Activated CD8-positive, alpha-beta T cell treated with anti-CD3 and anti-CD28 coated beads, Interleukin-2, amount 10 ng/mL, durations not matched to agents 7 days and 5 days (primary cell): Measurements from ENCODE around the gene GNLY. TPM values are rescaled to one million over a fixed set of nuclear protein-coding genes. Genes with fewer than 3 reads are reported as not detected.

Source experiments
- ATAC-seq: fragments of 150-1000 bp; cut with Tn5 transposase; one replicate; pipeline ENCODE4 v1.10.0; 2021; ENCODE audit warnings: moderate library complexity
- CTCF ChIA-PET: fragments of 350-600 bp; sonication (Branson Sonifier 250); formaldehyde crosslinking; loops from one replicate; lab custom pipeline; 2021; ENCODE audit warnings: antibody characterized with exemption; lab: Charles Lee
- POLR2A ChIA-PET: fragments of 350-600 bp; sonication (Branson Sonifier 250); formaldehyde crosslinking; loops from one replicate; lab custom pipeline; 2021; ENCODE audit warnings: antibody characterized with exemption; lab: Charles Lee
- DNase-seq: peaks from one replicate; pipeline ENCODE4 v3.0.0-alpha.2; 2020
- H3K27ac Mint-ChIP-seq: one replicate; pipeline ENCODE4 v1.8.0; 2021; ENCODE audit warnings: mild to moderate bottlenecking, mixed read lengths
- H3K27me3 Mint-ChIP-seq: one replicate; pipeline ENCODE4 v1.8.0; 2021; ENCODE audit warnings: low read depth, mixed read lengths
- H3K36me3 Mint-ChIP-seq: one replicate; pipeline ENCODE4 v1.8.0; 2021; ENCODE audit warnings: low read depth, mixed read lengths
- H3K4me1 Mint-ChIP-seq: one replicate; pipeline ENCODE4 v1.8.0; 2021; ENCODE audit warnings: low read depth, mixed read lengths
- H3K4me3 Mint-ChIP-seq: one replicate; pipeline ENCODE4 v1.8.0; 2021; ENCODE audit warnings: mild to moderate bottlenecking, mixed read lengths
- H3K9me3 Mint-ChIP-seq: one replicate; pipeline ENCODE4 v1.8.0; 2022; ENCODE audit warnings: mixed read lengths; ENCODE audit not compliant: insufficient read depth
- total RNA-seq, 2 experiments: library from RNA; stranded (reverse); gene quantifications; one replicate each; pipeline ENCODE4 v1.2.3, GENCODE V29; 2021

The GNLY gene
- total RNA-seq, 2 experiments from 2014 or later, result 136 to 143 TPM

DNA sequence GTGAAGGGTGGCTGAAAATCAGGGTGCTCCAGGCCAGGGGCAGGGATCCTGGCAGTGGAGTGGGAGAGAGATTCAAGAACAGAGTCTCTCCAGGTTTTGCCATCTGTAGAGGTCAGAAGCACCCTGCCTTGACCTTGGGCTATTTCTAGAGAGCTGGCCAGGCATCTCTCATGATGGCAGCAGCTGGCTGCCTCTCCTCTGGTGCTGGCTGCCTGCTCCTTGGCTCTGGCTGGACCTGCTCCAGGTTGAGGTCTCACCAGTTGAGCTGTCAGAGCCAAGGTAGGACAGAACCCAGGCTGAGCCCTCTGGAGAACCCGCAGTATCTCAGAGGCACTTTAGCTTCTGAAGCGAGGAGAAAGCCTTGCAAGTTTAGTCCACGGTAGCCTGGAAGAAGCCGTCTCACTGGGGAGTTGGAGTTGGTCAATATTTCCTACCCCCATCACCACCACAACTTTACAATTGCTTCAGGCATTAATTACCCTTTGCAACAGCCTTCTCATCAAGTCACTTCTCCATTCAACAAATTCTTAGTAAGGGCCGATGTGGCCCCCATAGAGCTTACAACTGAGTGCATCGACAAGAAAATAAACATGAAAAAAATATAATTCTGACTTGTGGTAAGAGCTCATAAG is 25.6 kb downstream of the GNLY start:
- H3K36me3 Mint-ChIP-seq, result no peaks in the 10 kb centered on the region
- no peak overlapping the region for H3K4me3 Mint-ChIP-seq
- POLR2A ChIA-PET, result interaction anchor here (0.6 to 1.1 kb wide), 2 partner anchors 76 to 94 kb away, joined by 3 to 5 read pairs; no protein-coding TSS in a partner anchor
- CTCF ChIA-PET, result interaction anchor here (1.1 to 7.2 kb wide), 8 partner anchors 9 to 170 kb away, joined by 3 to 57 read pairs (median 4); no protein-coding TSS in a partner anchor
- H3K27ac Mint-ChIP-seq, result no peak overlapping the region
- peaks cover 20% of the 10 kb centered on the region for H3K4me1 Mint-ChIP-seq
- peaks cover 7% of the 10 kb centered on the region for H3K27me3 Mint-ChIP-seq
- ATAC-seq (no peak), DNase-seq (no peak)
- no peaks in the 10 kb centered on the region for H3K9me3 Mint-ChIP-seq

DNA sequence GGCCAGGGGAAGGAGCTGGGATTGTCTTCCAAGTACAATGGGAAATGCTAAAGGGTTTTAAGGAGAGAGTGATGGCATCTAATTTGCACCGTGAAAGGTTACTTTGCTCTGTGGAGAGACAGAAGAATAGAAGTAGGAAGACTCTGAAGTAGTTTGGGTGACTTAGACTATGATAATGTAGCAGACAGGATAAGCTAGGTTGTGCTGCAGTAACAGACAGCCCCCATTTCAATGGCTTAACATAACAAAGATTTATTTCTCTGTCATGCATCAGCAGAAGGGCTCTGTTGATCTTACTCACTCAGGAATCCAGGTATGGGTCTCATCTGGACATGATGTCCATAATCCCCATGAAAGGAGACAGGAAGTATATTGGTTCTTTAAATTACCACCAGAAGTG is 26.4 kb downstream of the GNLY start:
- Mint-ChIP-seq H3K4me1 (peaks cover 12% of the 10 kb centered on the region), H3K27ac (no peak overlapping the region), H3K9me3 (no peaks in the 10 kb centered on the region), H3K36me3 (no peaks in the 10 kb centered on the region), H3K27me3 (peaks cover 14% of the 10 kb centered on the region), H3K4me3 (no peak overlapping the region)
- DNase-seq (no peak), ATAC-seq (no peak)
- CTCF ChIA-PET, result interaction anchor here (1.1 to 7.2 kb wide), 8 partner anchors 9 to 169 kb away, joined by 3 to 57 read pairs (median 4); no protein-coding TSS in a partner anchor
- POLR2A ChIA-PET, result no interaction called here

- H3K4me3 Mint-ChIP-seq, result no peak overlapping the region
- no peak for ATAC-seq
- H3K36me3 Mint-ChIP-seq, result no peaks in the 10 kb centered on the region
- ChIA-PET POLR2A (no interaction called here), CTCF (interaction anchor here (1.1 to 7.2 kb wide), 3 partner anchors 16 to 91 kb away, joined by 3 to 57 read pairs (median 6); no protein-coding TSS in a partner anchor)
- H3K9me3 Mint-ChIP-seq, result no peaks in the 10 kb centered on the region
- H3K27ac Mint-ChIP-seq, result no peak overlapping the region
- peaks cover 15% of the 10 kb centered on the region for H3K27me3 Mint-ChIP-seq
- H3K4me1 Mint-ChIP-seq, result peaks cover 1% of the 10 kb centered on the region
- DNase-seq, result no peak
Observed at GRCh38 chr2:85721641-85722040, 27.5 kb downstream of the GNLY start.

GRCh38 chr2:85722519-85722918 is 28.4 kb downstream of the GNLY start:
- Mint-ChIP-seq H3K27me3 (peaks cover 13% of the 10 kb centered on the region), H3K27ac (no peak overlapping the region), H3K4me3 (no peak overlapping the region), H3K36me3 (no peaks in the 10 kb centered on the region), H3K9me3 (no peaks in the 10 kb centered on the region), H3K4me1 (no peaks in the 10 kb centered on the region)
- CTCF ChIA-PET, result interaction anchor here (1.0 to 1.4 kb wide), 4 partner anchors 42 to 92 kb away, joined by 3 to 6 read pairs (median 4); no protein-coding TSS in a partner anchor
- ATAC-seq, result no peak
- POLR2A ChIA-PET, result no interaction called here
- no peak for DNase-seq

- no peak overlapping the region for H3K27ac Mint-ChIP-seq
- POLR2A ChIA-PET, result no interaction called here
Observed at GRCh38 chr2:85723707-85724360, 29.7 kb downstream of the GNLY start.

DNA sequence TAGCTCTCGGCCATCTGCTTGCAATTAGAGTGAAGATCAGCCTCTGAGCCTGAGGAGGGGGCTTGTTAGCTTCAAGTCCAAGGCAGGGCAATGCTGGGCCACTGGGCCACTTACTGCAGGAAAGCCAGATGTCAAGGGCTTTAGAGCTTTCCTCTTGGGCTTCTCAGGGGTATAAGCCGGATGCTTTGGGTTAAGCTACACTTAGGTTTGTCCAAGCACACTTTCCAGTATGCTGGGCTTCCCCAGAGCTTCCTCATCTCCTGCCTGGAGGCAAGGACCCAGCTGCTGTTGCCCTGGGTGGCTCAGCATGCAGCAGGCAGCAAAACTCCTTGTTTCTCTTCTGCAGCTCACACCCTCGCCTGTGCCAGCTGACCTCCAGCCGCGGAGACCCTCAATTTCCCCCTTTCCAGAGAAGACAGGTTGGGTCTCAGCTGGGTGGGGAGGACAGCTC is 30.6 kb downstream of the GNLY start:
- no peak for ATAC-seq
- DNase-seq, result no peak
- Mint-ChIP-seq H3K9me3 (no peaks in the 10 kb centered on the region), H3K36me3 (no peaks in the 10 kb centered on the region), H3K27me3 (peaks cover 24% of the 10 kb centered on the region), H3K27ac (no peak overlapping the region), H3K4me3 (no peak overlapping the region), H3K4me1 (peaks cover 8% of the 10 kb centered on the region)
- CTCF ChIA-PET, result interaction anchor here (0.7 to 2.2 kb wide), 12 partner anchors 10 to 355 kb away, joined by 3 to 12 read pairs (median 4); no protein-coding TSS in a partner anchor
- POLR2A ChIA-PET, result interaction anchor here (0.6 kb wide), 1 partner anchor 81 kb away, joined by 3 read pairs; no protein-coding TSS in a partner anchor

More at GRCh38 chr2:85723707-85724360, 29.7 kb downstream of the GNLY start:
- Mint-ChIP-seq H3K4me1 (no peaks in the 10 kb centered on the region), H3K9me3 (no peaks in the 10 kb centered on the region), H3K4me3 (no peak overlapping the region), H3K27me3 (peaks cover 19% of the 10 kb centered on the region), H3K36me3 (no peaks in the 10 kb centered on the region)
- ATAC-seq (no peak), DNase-seq (no peak)
- CTCF ChIA-PET, result interaction anchor here (0.8 to 2.2 kb wide), 11 partner anchors 11 to 90 kb away, joined by 3 to 12 read pairs (median 4); no protein-coding TSS in a partner anchor

GRCh38 chr2:85725451-85725850 is 31.3 kb downstream of the GNLY start:
- ChIA-PET POLR2A (no interaction called here), CTCF (interaction anchor here (0.7 to 2.2 kb wide), 12 partner anchors 9 to 354 kb away, joined by 3 to 12 read pairs (median 4); no protein-coding TSS in a partner anchor)
- Mint-ChIP-seq H3K4me1 (peaks cover 9% of the 10 kb centered on the region), H3K36me3 (no peaks in the 10 kb centered on the region), H3K27me3 (peaks cover 25% of the 10 kb centered on the region), H3K27ac (no peak overlapping the region), H3K4me3 (no peak overlapping the region), H3K9me3 (no peaks in the 10 kb centered on the region)
- DNase-seq (no peak), ATAC-seq (no peak)

GRCh38 chr2:85727798-85728197 is 33.6 kb downstream of the GNLY start:
- Mint-ChIP-seq H3K9me3 (no peaks in the 10 kb centered on the region), H3K4me1 (peaks cover 9% of the 10 kb centered on the region), H3K36me3 (no peaks in the 10 kb centered on the region), H3K27me3 (peaks cover 25% of the 10 kb centered on the region), H3K27ac (no peak overlapping the region), H3K4me3 (no peak overlapping the region)
- DNase-seq (no peak), ATAC-seq (no peak)
- ChIA-PET POLR2A (no interaction called here), CTCF (interaction anchor here (1.1 kb wide), 1 partner anchor 148 kb away, joined by 4 read pairs; no protein-coding TSS in a partner anchor)

GRCh38 chr2:85728342-85728741 is 34.2 kb downstream of the GNLY start:
- no peaks in the 10 kb centered on the region for H3K36me3 Mint-ChIP-seq
- no peaks in the 10 kb centered on the region for H3K9me3 Mint-ChIP-seq
- peaks cover 9% of the 10 kb centered on the region for H3K4me1 Mint-ChIP-seq
- POLR2A ChIA-PET, result no interaction called here
- ATAC-seq (no peak), DNase-seq (no peak)
- H3K27ac Mint-ChIP-seq, result no peak overlapping the region
- peaks cover 25% of the 10 kb centered on the region for H3K27me3 Mint-ChIP-seq
- CTCF ChIA-PET, result interaction anchor here (0.6 to 2.5 kb wide), 47 partner anchors 8 to 407 kb away, joined by 3 to 97 read pairs (median 4); no protein-coding TSS in a partner anchor
- H3K4me3 Mint-ChIP-seq, result no peak overlapping the region

- ATAC-seq, result peak; percentile 93
Observed at GRCh38 chr2:85728883-85729824, 35.0 kb downstream of the GNLY start.

More at GRCh38 chr2:85728883-85729824, 35.0 kb downstream of the GNLY start:
- POLR2A ChIA-PET, result no interaction called here
- CTCF ChIA-PET, result interaction anchor here (0.6 to 2.5 kb wide), 53 partner anchors 9 to 1075 kb away, joined by 3 to 97 read pairs (median 4); no protein-coding TSS in a partner anchor
- Mint-ChIP-seq H3K36me3 (no peaks in the 10 kb centered on the region), H3K4me1 (peaks cover 9% of the 10 kb centered on the region), H3K4me3 (no peak overlapping the region), H3K27me3 (peaks cover 23% of the 10 kb centered on the region), H3K27ac (no peak overlapping the region), H3K9me3 (no peaks in the 10 kb centered on the region)
- DNase-seq, result peak; percentile 80
